ENCODE data around the gene GARIN1A. TPM values are rescaled to one million over a fixed set of nuclear protein-coding genes. Genes with fewer than 3 reads are reported as not detected.

GARIN1A gene
- total and polyA plus RNA-seq, 2 of the 4 experiments (the other 2 are of a cell fraction) = 0.18 to 1.4 TPM

- TF ChIP-seq CEBPB (IDR thresholded peaks at IDR 0.05; ENCODE audit: low read depth, low read length) = no peak
- TF ChIP-seq CTCF (conservative IDR thresholded peaks at IDR 0.05; ENCODE audit: low read depth, low read length) = no peak
- no peak for TF ChIP-seq SMC3 (IDR thresholded peaks at IDR 0.05; ENCODE audit: low read depth, low read length)
- TF ChIP-seq MXI1 (IDR thresholded peaks at IDR 0.05; ENCODE audit: borderline replicate concordance, low read depth, low read length) = no peak
- no peak for TF ChIP-seq POLR2A (IDR thresholded peaks at IDR 0.05; ENCODE audit: low read depth, low read length)
- Histone ChIP-seq H2BK15ac (ENCODE audit: low read depth, low read length) (no peak overlapping the region), H3K4me1 (ENCODE audit: control insufficient read depth, insufficient read depth, low read length) (no peaks in the 10 kb centered on the region), H2AFZ (replicated peaks; ENCODE audit: low read length, poor library complexity) (no peak overlapping the region), H4K20me1 (ENCODE audit: insufficient read depth, low read length) (no peaks in the 10 kb centered on the region), H3K27me3 (ENCODE audit: control insufficient read depth, insufficient read depth, low read length) (no peaks in the 10 kb centered on the region), H3K14ac (replicated peaks; ENCODE audit: low read depth, low read length) (no peak overlapping the region), H3K79me1 (ENCODE audit: low read depth in 1 of 2, low read length in 2 of 2) (peaks cover 0 to 3% of the 10 kb centered on the region in 2 experiments; a peak in 1 of 4 replicates), H3K9ac (ENCODE audit: low read depth, low read length) (no peak overlapping the region), H3K9me1 (ENCODE audit: insufficient read depth, low read length) (no peaks in the 10 kb centered on the region), H3K18ac (ENCODE audit: low read depth, low read length) (no peak overlapping the region), H3K4me3 (ENCODE audit: insufficient read depth, low read depth, low read length) (no peak overlapping the region), H4K91ac (ENCODE audit: insufficient read depth, low read depth, low read length) (no peak overlapping the region), H4K8ac (ENCODE audit: low read depth in 2 of 2, low read length in 2 of 2) (no peak overlapping the region), H2BK5ac (ENCODE audit: low read depth, low read length, poor library complexity, severe bottlenecking) (no peak overlapping the region), H2BK20ac (ENCODE audit: low read depth, low read length) (no peak overlapping the region), H2AK9ac (replicated peaks; ENCODE audit: low read depth, low read length, poor library complexity) (no peak overlapping the region), H3K23ac (ENCODE audit: low read depth, low read length) (no peak overlapping the region), H2AK5ac (ENCODE audit: low read depth, low read length) (no peak overlapping the region), H3K56ac (ENCODE audit: extremely low read depth, insufficient read depth, low read length) (no peak overlapping the region), H3K36me3 (ENCODE audit: control insufficient read depth, insufficient read depth, low read length) (0 out of 2 replicates have a peak, but pooled peaks cover 2% of the 10 kb centered on the region), H3K4me2 (ENCODE audit: low read depth, low read length) (no peak overlapping the region), H3K9me3 (ENCODE audit: control insufficient read depth, insufficient read depth, low read length) (peaks cover 5% of the 10 kb centered on the region), H2BK120ac (ENCODE audit: low read depth, low read length) (no peak overlapping the region), H3K4ac (ENCODE audit: low read depth, low read length) (no peak overlapping the region), H4K5ac (ENCODE audit: low read depth, low read length) (no peak overlapping the region), H3K27ac (ENCODE audit: insufficient read depth, low read length) (no peak overlapping the region)
- ChIA-PET CTCF (no interaction called here), POLR2A (ENCODE audit: unreplicated experiment) (no interaction called here)
- DNase-seq (no peak), ATAC-seq (ENCODE audit: low read depth) (no peak)
- no TSS peak for BruUV-seq (replicated peaks)
- in situ Hi-C loops (cut with MboI; ENCODE audit: low sequenced_read_pairs) = no loop called here
- dilution Hi-C loops (cut with HindIII; ENCODE audit: low sequenced_read_pairs, unreplicated experiment) = no loop called here
- WGBS, 2 experiments (ENCODE audit: extremely low coverage in 2 of 2, insufficient read length in 1 of 2) = no CpG with 5 or more reads among the region's 1 CpG
- intact Hi-C loops (cut with micrococcal nuclease) = no loop called here
Observed at GRCh38 chr7:128665057-128665456, 7.0 kb upstream of the GARIN1A start.

Measured in IMR-90 (cell line).